Nephron (organoid): ENCODE results near the gene EBNA1BP2.
A peak's percentile ranks its signal among the peaks of the same experiment; 100 is the strongest.

Experiments used
- H3K27ac Mint-ChIP-seq, 3 experiments: 2 replicates each; pipeline ENCODE4 v1.8.0; 2020; ENCODE audit warnings: mixed read lengths in 3 of 3, mild to moderate bottlenecking in 2 of 3, moderate library complexity in 1 of 3
- H3K27me3 Mint-ChIP-seq: 2 replicates; pipeline ENCODE4 v1.8.0; 2021; ENCODE audit warnings: low read depth, mild to moderate bottlenecking, moderate library complexity, mixed read lengths
- H3K36me3 Mint-ChIP-seq: 2 replicates; pipeline ENCODE4 v1.8.0; 2020; ENCODE audit warnings: low read depth, mixed read lengths
- H3K4me1 Mint-ChIP-seq: 2 replicates; pipeline ENCODE4 v1.8.0; 2020; ENCODE audit warnings: mixed read lengths
- H3K4me3 Mint-ChIP-seq, 3 experiments: 2 replicates each; pipeline ENCODE4 v1.8.0; 2020; ENCODE audit warnings: mild to moderate bottlenecking in 3 of 3, mixed read lengths in 3 of 3, moderate library complexity in 2 of 3
- H3K9me3 Mint-ChIP-seq: 2 replicates; pipeline ENCODE4 v1.8.0; 2020; ENCODE audit warnings: mixed read lengths
- TF ChIP-seq, protein P1 (sequence below), 3 experiments: fragments of 200-600 bp; sonication (generic); IDR thresholded peaks; one replicate each; pipeline ENCODE4 v1.5.0; 2021; ENCODE audit warnings: antibody characterized with exemption in 3 of 3; ENCODE audit not compliant: unreplicated experiment in 3 of 3

EBNA1BP2 gene

DNA sequence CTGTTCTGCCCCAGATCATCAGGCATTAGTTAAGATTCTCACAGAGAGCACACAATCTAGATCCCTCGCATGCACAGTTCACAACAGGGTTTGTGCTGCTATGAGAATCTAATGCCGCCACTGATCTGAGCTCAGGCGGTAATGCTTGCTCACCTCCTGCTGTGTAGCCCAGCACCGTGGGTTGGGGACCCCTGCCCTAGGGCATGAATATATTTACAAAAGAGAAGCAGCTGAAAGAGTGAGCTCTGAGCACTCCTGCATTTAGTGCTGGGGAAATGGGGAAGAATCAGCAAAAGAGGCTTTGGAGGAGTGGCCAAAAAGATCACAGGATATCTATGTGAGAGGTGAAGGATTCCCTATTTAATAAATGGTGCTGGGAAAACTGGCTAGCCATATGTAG is 5.6 kb upstream of the EBNA1BP2 start:
- TF ChIP-seq, protein P1, sequence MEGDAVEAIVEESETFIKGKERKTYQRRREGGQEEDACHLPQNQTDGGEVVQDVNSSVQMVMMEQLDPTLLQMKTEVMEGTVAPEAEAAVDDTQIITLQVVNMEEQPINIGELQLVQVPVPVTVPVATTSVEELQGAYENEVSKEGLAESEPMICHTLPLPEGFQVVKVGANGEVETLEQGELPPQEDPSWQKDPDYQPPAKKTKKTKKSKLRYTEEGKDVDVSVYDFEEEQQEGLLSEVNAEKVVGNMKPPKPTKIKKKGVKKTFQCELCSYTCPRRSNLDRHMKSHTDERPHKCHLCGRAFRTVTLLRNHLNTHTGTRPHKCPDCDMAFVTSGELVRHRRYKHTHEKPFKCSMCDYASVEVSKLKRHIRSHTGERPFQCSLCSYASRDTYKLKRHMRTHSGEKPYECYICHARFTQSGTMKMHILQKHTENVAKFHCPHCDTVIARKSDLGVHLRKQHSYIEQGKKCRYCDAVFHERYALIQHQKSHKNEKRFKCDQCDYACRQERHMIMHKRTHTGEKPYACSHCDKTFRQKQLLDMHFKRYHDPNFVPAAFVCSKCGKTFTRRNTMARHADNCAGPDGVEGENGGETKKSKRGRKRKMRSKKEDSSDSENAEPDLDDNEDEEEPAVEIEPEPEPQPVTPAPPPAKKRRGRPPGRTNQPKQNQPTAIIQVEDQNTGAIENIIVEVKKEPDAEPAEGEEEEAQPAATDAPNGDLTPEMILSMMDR (IDR thresholded peaks at IDR 0.05; ENCODE audit: unreplicated experiment in 3 of 3) = no peak
- peaks cover 24% of the 10 kb centered on the region for H3K27me3 Mint-ChIP-seq
- no peaks in the 10 kb centered on the region for H3K36me3 Mint-ChIP-seq

GRCh38 chr1:43174873-43175272 is 2.8 kb upstream of the EBNA1BP2 start:
- H3K27me3 Mint-ChIP-seq = peaks cover 15% of the 10 kb centered on the region
- peaks cover 15% of the 10 kb centered on the region for H3K4me1 Mint-ChIP-seq
- TF ChIP-seq, protein P1 (IDR thresholded peaks at IDR 0.05; ENCODE audit: unreplicated experiment in 3 of 3) = no peak
- H3K36me3 Mint-ChIP-seq = peaks cover 15% of the 10 kb centered on the region
- H3K27ac Mint-ChIP-seq = no peak overlapping the region
- H3K9me3 Mint-ChIP-seq = no peaks in the 10 kb centered on the region
- no peak overlapping the region for H3K4me3 Mint-ChIP-seq

More for the DNA sequence above, 5.6 kb upstream of the EBNA1BP2 start:
- H3K27ac Mint-ChIP-seq = no peak overlapping the region
- H3K9me3 Mint-ChIP-seq = no peaks in the 10 kb centered on the region
- H3K4me3 Mint-ChIP-seq = no peak overlapping the region
- H3K4me1 Mint-ChIP-seq = no peaks in the 10 kb centered on the region

DNA sequence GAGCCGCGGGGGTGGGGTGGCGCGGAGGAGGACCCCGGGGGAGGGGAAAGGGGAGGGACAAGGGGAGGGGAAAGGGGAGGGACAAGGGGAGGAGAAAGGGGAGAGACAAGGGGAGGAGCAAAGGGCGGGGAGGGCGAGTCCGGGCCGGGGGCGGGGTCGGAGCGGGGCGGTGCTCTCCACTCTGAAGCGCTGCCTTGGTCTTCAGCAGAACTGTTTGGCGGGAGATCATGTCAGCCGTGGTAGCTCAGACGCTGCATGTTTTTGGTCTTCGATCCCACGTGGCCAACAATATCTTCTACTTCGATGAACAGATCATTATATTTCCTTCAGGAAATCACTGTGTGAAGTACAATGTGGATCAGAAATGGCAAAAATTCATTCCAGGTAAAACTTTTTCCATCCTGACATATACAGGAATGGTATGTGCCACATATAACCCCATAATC is 460 bp upstream of the EBNA1BP2 start:
- Mint-ChIP-seq H3K9me3 (no peaks in the 10 kb centered on the region), H3K4me3 (peak overlapping the region; percentile 98 to 99 (median 99)), H3K27ac (peak overlapping the region in 2 of 3 experiments; percentile 78 to 80), H3K4me1 (peaks cover 15% of the 10 kb centered on the region), H3K36me3 (peaks cover 35% of the 10 kb centered on the region), H3K27me3 (peaks cover 11% of the 10 kb centered on the region)
- TF ChIP-seq, protein P1 (IDR thresholded peaks at IDR 0.05; ENCODE audit: unreplicated experiment in 3 of 3) = no peak

DNA sequence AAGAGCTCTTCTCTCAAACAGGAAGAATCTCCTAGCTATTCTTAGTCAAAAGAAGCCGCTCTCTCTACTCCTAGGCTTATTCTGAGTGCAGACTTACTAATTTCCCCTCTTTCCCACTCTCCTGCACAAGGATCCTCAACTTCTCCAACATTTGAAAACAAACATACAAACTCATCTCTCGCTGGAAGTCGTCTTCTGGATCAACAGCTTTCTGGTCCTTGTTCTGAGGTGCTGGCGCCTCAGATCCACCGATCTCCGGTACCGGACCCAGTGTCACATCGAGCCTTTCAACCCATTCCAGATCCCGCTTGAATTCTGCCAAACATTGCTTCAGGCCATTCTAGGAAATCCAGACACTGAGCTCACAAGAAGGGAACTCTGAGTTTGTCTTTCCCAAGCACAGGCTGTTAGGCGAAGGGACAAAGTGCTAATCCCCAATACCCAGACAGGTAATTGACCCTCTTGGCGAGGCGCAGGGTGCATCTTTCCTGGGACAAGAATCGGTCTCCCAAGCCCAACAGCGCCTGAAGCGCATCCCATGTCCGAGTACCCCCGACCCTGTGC is 696 bp downstream of the EBNA1BP2 start:
- Mint-ChIP-seq H3K36me3 (peaks cover 44% of the 10 kb centered on the region), H3K9me3 (no peaks in the 10 kb centered on the region), H3K27me3 (peaks cover 5% of the 10 kb centered on the region), H3K4me3 (peak overlapping the region; percentile 98 to 99 (median 99)), H3K4me1 (peaks cover 15% of the 10 kb centered on the region), H3K27ac (peak overlapping the region in 1 of 3 experiments; percentile 80)
- TF ChIP-seq, protein P1 (IDR thresholded peaks at IDR 0.05; ENCODE audit: unreplicated experiment in 3 of 3) = no peak

- H3K4me3 Mint-ChIP-seq = no peak overlapping the region
- no peaks in the 10 kb centered on the region for H3K9me3 Mint-ChIP-seq
- peaks cover 2% of the 10 kb centered on the region for H3K4me1 Mint-ChIP-seq
- TF ChIP-seq, protein P1 (IDR thresholded peaks at IDR 0.05; ENCODE audit: unreplicated experiment in 3 of 3) = no peak
- no peaks in the 10 kb centered on the region for H3K27me3 Mint-ChIP-seq
- no peak overlapping the region for H3K27ac Mint-ChIP-seq
- H3K36me3 Mint-ChIP-seq = peaks cover 66% of the 10 kb centered on the region
Measured at GRCh38 chr1:43165765-43166164, 6.3 kb downstream of the EBNA1BP2 start.

DNA sequence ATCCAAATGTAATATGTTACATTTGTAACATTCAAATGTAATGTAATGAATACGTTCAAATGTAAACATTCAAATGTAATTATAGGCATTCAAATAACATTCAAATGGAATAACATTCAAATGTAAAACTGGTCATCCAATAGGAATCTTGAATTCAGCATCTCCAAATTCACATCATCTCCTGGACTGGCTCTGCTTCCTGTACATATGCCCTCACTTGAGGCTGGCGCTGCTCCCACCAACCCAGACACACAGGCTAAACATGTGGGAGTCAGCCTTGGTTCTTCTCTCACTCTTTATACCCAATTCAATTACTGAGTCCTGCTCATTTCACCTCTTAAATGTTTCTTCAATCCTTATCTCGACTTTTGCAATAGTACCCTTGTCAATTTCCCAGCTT is 6.9 kb downstream of the EBNA1BP2 start:
- Mint-ChIP-seq H3K27me3 (no peaks in the 10 kb centered on the region), H3K4me3 (no peak overlapping the region), H3K9me3 (no peaks in the 10 kb centered on the region), H3K4me1 (no peaks in the 10 kb centered on the region), H3K27ac (no peak overlapping the region), H3K36me3 (peaks cover 62% of the 10 kb centered on the region)
- TF ChIP-seq, protein P1 (IDR thresholded peaks at IDR 0.05; ENCODE audit: unreplicated experiment in 3 of 3) = no peak
